22Rv1 (cell line): ENCODE measurements around the gene HSD3B7.

Source experiments
- H3K27ac ChIP-seq: fragments of 450-650 bp; 2 replicates; pipeline ENCODE4 v1.5.1; 2017
- CTCF ChIP-seq: fragments of 450-650 bp; IDR thresholded peaks from 2 replicates; pipeline ENCODE4 v1.5.1; 2017; ENCODE audit warnings: mild to moderate bottlenecking
- ZFX ChIP-seq: fragments of 450-650 bp; IDR thresholded peaks from 2 replicates; pipeline ENCODE4 v1.6.1; 2017; ENCODE audit warnings: antibody characterized with exemption, borderline replicate concordance

HSD3B7 gene

GRCh38 chr16:31022544-31023251 lies 37.7 kb downstream of the HSD3B7 start:
- no peak for TF ChIP-seq CTCF
- no peak for TF ChIP-seq ZFX
- H3K27ac ChIP-seq = no peak overlapping the region

GRCh38 chr16:31023252-31023602 lies 38.2 kb downstream of the HSD3B7 start:
- H3K27ac ChIP-seq = no peak overlapping the region
- TF ChIP-seq ZFX (no peak), CTCF (no peak)

- TF ChIP-seq CTCF (no peak), ZFX (no peak)
- no peak overlapping the region for H3K27ac ChIP-seq
Measured at GRCh38 chr16:31023627-31024226, 38.7 kb downstream of the HSD3B7 start.

GRCh38 chr16:31025339-31025738 lies 40.3 kb downstream of the HSD3B7 start:
- TF ChIP-seq ZFX (no peak), CTCF (no peak)
- no peak overlapping the region for H3K27ac ChIP-seq

DNA sequence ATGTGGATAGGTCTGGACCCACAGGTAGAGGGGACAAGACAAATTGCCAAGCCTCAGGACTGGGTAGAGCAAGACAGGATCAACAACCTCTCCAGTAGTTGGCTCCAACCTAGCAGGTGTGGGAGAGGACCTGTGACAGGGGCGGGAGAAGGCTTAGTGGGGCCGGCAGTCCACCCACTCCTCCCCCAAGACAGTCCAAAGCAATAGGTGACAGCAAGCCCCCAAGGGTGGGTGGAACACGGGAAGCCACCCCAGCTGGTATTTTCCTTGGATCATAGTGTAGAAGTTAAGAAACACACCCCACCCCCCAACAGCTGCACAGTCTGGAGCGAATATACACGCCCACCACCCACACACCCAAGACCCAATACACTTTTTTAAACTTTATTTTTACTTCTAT lies 44.3 kb downstream of the HSD3B7 start:
- no peak for TF ChIP-seq CTCF
- H3K27ac ChIP-seq = no peak overlapping the region

DNA sequence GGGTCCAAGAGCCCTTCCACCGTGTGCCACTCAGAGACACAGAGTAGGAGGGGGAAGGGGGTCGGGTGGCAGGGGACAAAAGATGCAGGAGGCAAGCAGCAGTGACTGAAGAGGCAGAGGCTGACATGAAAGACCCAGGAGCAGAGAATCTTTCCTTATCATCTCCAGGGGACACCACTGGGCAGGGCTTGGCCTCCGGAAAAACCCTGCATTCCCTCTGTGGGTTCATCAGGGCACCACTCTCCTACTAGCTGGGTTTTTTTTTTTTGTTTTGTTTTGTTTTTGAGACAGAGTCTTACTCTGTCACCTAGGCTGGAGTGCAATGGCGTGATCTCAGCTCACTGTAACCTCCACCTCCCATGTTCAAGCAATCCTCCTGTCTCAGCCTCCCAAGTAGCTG lies 46.3 kb downstream of the HSD3B7 start:
- TF ChIP-seq CTCF (no peak), ZFX (no peak)
- no peak overlapping the region for H3K27ac ChIP-seq

DNA sequence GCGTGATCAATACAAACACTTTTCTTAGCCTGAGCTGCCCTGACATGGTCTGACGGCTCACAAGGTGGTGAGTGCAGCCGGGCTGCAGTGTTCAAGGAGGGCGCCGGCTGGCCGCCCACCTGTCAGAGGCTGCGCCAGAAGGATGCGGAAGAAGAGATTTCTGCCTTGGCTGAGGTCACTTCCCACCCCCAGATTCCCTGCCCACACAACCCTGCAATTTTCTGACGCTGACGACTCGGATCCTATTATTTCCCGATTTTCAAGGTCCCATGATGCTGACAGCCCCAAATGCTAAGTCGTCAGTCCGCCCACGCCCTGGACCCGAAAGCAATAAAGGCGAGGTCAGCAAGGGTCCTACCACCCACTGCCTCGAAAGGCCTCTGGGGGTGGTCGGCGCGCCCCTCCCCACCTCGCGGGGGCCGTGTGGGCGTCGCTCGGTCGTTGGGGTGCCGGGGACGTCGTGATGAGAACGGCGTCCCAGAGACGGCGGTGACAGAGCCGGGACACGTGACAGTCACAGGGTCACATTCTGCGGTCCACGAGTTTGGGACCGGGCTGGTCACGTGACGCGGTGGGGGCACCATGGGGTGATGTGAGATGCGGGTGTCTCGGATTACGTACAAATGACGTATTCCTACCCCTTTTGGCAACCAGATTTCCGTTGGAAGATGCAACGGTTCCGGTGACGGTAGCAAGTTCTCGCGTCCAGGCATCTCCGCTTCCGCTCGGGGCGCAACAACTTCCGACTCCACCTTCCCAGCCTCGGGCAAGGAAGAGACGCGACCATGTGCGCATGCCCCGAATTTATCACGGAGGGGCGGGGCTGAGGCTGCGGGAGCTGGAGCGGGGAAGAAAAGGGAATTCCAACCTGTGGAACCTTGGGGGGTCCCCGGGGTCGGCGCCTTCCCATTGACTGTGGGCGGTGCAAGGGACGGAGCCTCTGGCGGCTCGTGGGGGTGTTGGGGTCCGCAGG lies 48.0 kb downstream of the HSD3B7 start, which contains the start of gene STX4:
TSS of gene STX4 (plus strand) at position 823 of the 973 bp plus-strand sequence. CDS start 248 bp downstream, outside the sequence.
- TF ChIP-seq CTCF (no peak), ZFX (no peak)
- peak within 1 kb of the TSS; percentile 75 for H3K27ac ChIP-seq
